Thoracic aorta (tissue), 2 donors: Measurements from ENCODE around the gene AMPH. TPM values are rescaled to one million over a fixed set of nuclear protein-coding genes. Genes with fewer than 3 reads are reported as not detected.
"Not testable (repeated sequence)": the region's sequence is repeated elsewhere in the genome, so short reads cannot be mapped to it uniquely, and the experiment has no call there.

Experiments used
- ATAC-seq: fragments of 150-250 bp; one replicate; pipeline ENCODE4 v1.8.0; 2017; ENCODE audit warnings: low read depth; ENCODE audit not compliant: insufficient number of reproducible peaks, low FRiP score
- DNase-seq: peaks from one replicate; pipeline ENCODE4 v3.0.0-alpha.2; 2020; ENCODE audit warnings: low spot score
- H3K27ac ChIP-seq, 2 donors: fragments of 200-600 bp; sonication (generic); 1 replicate in 1 of 2; 2 replicates in 1 of 2; pipeline ENCODE4 v1.5.1; 2016; ENCODE audit warnings: mild to moderate bottlenecking in 2 of 2, moderate library complexity in 2 of 2
- H3K27me3 ChIP-seq: fragments of 200-600 bp; sonication (generic); replicated peaks from 2 replicates; pipeline ENCODE4 v1.6.0; 2016; ENCODE audit warnings: mild to moderate bottlenecking; ENCODE audit not compliant: insufficient read depth
- H3K36me3 ChIP-seq: fragments of 200-600 bp; sonication (generic); one replicate; pipeline ENCODE4 v1.5.1; 2016
- H3K4me1 ChIP-seq, 2 donors: fragments of 200-600 bp; sonication (generic); 1 replicate in 1 of 2; 2 replicates in 1 of 2; pipeline versions ENCODE4 v1.5.1 to v1.6.0; 2016; ENCODE audit warnings: low read depth in 2 of 2, mild to moderate bottlenecking in 1 of 2; ENCODE audit not compliant: control insufficient read depth in 1 of 2
- H3K4me3 ChIP-seq: fragments of 200-600 bp; sonication (generic); 2 replicates; pipeline ENCODE4 v1.5.1; 2016; ENCODE audit warnings: mild to moderate bottlenecking
- H3K9me3 ChIP-seq: fragments of 200-600 bp; sonication (generic); 2 replicates; pipeline ENCODE4 v1.5.1; 2016
- total RNA-seq, 2 donors: library from RNA; depleted of rRNA; stranded (reverse); fragments of >200 nt; gene quantifications; one replicate each; pipeline versions ENCODE4 v1.1.0 to v1.2.3, GENCODE V29; 2016
- TF ChIP-seq, protein P1 (sequence below): fragments of 200-600 bp; sonication (generic); IDR thresholded peaks from one replicate; pipeline ENCODE4 v1.5.1; 2019; ENCODE audit warnings: antibody characterized with exemption

Gene AMPH
- total RNA-seq, 2 donors from 2014 or later = 5.3 to 5.9 TPM

DNA sequence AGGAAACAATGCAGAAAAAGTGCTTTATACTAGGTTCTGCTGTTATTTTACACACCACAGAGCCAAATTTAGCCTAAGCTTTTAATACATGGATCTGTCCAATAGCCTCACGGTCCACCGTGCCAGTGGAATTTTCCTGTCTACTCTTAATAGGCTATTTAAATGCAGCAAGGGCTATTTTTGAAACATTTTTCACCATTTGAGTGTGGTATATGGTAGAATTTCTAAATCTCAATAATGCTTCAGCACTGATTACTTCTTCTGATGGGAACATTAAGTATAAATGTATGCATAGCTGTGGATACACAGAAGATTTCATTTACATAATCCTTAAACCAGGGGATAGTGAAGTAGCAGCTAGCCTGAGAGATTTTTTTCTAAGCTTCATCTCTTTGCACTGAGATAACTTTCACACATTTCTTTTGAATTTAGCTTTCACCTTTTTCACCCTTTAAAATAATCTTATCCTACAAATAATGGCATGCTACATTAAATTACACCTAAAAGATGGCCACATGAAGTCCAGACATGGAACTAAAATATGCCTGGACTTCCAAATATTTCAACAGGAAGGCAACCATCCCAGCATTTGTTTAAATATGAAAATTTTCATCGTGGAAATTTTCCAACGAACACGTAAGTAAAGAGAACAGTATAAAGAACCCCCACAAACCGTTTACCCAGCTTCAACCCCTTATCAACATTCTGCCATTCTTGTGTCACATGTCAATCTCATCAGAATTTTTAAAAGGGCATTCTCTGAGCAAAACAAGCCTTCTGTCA is 45.4 kb downstream of the AMPH start:
- ATAC-seq (no peak), DNase-seq (no peak)
- H3K9me3 ChIP-seq = no peaks in the 10 kb centered on the region
- no peak overlapping the region for H3K4me3 ChIP-seq
- no peaks in the 10 kb centered on the region for H3K36me3 ChIP-seq
- H3K27ac ChIP-seq = peak overlapping the region in 1 of 2 donors; percentile 53
- H3K4me1 ChIP-seq = peaks cover 12 to 21% of the 10 kb centered on the region in 2 donors
- TF ChIP-seq, protein P1, sequence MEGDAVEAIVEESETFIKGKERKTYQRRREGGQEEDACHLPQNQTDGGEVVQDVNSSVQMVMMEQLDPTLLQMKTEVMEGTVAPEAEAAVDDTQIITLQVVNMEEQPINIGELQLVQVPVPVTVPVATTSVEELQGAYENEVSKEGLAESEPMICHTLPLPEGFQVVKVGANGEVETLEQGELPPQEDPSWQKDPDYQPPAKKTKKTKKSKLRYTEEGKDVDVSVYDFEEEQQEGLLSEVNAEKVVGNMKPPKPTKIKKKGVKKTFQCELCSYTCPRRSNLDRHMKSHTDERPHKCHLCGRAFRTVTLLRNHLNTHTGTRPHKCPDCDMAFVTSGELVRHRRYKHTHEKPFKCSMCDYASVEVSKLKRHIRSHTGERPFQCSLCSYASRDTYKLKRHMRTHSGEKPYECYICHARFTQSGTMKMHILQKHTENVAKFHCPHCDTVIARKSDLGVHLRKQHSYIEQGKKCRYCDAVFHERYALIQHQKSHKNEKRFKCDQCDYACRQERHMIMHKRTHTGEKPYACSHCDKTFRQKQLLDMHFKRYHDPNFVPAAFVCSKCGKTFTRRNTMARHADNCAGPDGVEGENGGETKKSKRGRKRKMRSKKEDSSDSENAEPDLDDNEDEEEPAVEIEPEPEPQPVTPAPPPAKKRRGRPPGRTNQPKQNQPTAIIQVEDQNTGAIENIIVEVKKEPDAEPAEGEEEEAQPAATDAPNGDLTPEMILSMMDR = no peak
- H3K27me3 ChIP-seq = no peaks in the 10 kb centered on the region

DNA sequence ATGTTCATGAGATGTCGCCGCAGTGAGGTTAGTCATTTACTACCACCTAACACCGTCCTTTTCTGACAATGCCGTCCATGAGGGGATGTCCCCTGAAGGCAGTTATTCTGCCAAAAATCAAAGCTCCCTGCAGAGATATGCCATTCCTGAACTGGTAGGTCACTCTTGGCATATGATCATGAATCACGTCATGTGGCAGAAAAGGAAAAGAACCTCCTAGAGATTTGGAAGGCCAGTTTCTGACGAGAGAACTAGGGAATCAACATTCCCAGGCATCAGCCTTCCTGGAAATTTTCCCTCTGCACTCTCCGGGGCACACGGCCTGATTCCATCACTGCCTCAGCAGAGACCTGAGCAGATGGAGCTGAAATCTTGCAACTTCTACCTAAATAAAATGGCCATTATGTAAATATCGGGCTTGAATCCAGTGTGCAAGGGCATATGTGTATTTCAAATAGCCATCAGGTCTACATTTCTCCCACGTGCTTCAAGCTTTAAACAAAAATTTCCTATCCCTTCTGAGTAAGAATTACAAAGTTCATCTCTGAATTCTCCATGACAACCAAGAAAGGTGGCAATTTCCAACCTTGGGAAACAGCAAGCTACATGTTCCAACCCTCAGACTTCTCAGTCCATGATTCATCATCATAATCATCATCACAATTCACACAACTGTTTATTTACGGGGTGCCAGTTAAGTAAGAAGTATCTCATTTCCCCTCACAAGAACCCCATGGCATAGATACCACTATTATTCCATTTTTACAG is 46.5 kb downstream of the AMPH start:
- H3K4me1 ChIP-seq = peaks cover 12 to 21% of the 10 kb centered on the region in 2 donors
- DNase-seq = no peak
- no peaks in the 10 kb centered on the region for H3K9me3 ChIP-seq
- TF ChIP-seq, protein P1 = no peak
- ATAC-seq = peak; percentile 67
- H3K36me3 ChIP-seq = no peaks in the 10 kb centered on the region
- H3K27me3 ChIP-seq = no peaks in the 10 kb centered on the region
- peak overlapping the region; percentile 17 for H3K4me3 ChIP-seq
- peak overlapping the region; percentile 35 to 53 for H3K27ac ChIP-seq

DNA sequence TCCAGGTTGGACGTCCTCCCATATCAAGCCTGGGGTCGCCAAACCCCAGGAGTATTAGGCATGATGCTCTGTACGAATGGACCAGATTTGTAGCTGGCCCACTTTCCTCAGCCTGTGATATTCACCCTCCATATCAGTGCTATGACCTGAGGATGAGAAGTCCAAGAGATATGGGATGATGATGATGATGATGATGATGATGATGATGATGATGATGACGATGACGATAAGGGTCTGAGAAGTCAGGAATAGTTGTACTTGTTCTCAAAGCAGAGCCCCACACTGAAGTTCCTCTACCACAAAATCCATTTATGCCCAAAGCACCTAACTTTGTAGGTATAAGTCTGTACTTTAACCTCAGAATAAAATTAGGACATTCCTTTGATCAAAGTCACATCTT is 50.7 kb downstream of the AMPH start:
- TF ChIP-seq, protein P1 = no peak
- Histone ChIP-seq H3K36me3 (no peaks in the 10 kb centered on the region), H3K9me3 (no peaks in the 10 kb centered on the region), H3K27me3 (no peaks in the 10 kb centered on the region), H3K4me1 (peaks cover 4 to 12% of the 10 kb centered on the region in 2 donors), H3K27ac (no peak overlapping the region), H3K4me3 (no peak overlapping the region)
- ATAC-seq (no peak), DNase-seq (no peak)

DNA sequence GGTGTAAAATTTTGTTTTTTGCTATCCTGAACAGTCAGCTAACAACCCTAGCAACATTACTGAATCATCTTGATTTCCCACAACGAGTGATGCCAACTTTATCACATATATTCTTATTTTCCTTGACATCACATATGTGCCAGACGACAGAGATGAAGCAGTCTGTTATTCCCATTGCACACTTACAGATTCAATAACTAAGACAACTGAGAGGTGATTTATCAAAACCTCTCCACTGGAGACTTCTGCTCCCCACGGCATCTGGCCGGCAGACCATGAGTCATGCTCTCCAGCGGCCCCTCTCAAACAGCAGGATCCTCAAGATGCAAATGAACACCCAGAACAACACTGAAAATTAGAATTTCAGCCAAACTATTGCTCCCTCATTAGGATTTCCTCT is 57.1 kb downstream of the AMPH start:
- H3K4me3 ChIP-seq = no peak overlapping the region
- no peaks in the 10 kb centered on the region for H3K27me3 ChIP-seq
- DNase-seq (no peak), ATAC-seq (no peak)
- no peaks in the 10 kb centered on the region for H3K36me3 ChIP-seq
- H3K27ac ChIP-seq = no peak overlapping the region
- H3K4me1 ChIP-seq = no peaks in the 10 kb centered on the region
- no peaks in the 10 kb centered on the region for H3K9me3 ChIP-seq
- TF ChIP-seq, protein P1 = no peak

DNA sequence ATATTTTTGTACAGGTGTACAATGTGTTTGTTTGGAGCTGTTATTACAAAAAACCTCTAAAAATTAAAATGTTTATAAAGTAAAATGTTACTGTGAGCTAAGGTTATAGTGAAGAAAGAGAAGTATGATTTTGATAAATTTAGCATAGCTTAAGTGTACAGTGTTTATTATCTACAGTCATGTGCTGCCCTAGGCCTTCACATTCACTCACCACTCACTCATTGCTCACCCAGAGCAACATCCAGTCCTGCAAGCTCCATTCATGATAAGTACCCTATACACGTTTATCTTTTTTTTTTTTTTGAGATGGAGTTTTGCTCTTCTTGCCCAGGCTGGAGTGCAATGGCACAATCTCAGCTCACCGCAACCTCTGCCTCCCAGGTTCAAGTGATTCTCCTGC is 59.6 kb downstream of the AMPH start:
- H3K36me3 ChIP-seq, ATAC-seq: not testable (repeated sequence)

More for the DNA sequence above, 59.6 kb downstream of the AMPH start:
- not testable (repeated sequence) for H3K4me1 ChIP-seq, DNase-seq, H3K4me3 ChIP-seq, H3K9me3 ChIP-seq, H3K27ac ChIP-seq, H3K27me3 ChIP-seq
